ENCODE measurements around the gene ISY1. TPM values are rescaled to one million over a fixed set of nuclear protein-coding genes. Genes with fewer than 3 reads are reported as not detected.

ISY1 gene
- total RNA-seq = 42.2 and 49.6 TPM in 2 replicates
- 34.9 TPM for total RNA-seq (2013)
- 20.1 and 26.4 TPM in 2 replicates for polyA plus RNA-seq
- 6.2 and 14.9 TPM in 2 replicates for polyA minus RNA-seq

DNA sequence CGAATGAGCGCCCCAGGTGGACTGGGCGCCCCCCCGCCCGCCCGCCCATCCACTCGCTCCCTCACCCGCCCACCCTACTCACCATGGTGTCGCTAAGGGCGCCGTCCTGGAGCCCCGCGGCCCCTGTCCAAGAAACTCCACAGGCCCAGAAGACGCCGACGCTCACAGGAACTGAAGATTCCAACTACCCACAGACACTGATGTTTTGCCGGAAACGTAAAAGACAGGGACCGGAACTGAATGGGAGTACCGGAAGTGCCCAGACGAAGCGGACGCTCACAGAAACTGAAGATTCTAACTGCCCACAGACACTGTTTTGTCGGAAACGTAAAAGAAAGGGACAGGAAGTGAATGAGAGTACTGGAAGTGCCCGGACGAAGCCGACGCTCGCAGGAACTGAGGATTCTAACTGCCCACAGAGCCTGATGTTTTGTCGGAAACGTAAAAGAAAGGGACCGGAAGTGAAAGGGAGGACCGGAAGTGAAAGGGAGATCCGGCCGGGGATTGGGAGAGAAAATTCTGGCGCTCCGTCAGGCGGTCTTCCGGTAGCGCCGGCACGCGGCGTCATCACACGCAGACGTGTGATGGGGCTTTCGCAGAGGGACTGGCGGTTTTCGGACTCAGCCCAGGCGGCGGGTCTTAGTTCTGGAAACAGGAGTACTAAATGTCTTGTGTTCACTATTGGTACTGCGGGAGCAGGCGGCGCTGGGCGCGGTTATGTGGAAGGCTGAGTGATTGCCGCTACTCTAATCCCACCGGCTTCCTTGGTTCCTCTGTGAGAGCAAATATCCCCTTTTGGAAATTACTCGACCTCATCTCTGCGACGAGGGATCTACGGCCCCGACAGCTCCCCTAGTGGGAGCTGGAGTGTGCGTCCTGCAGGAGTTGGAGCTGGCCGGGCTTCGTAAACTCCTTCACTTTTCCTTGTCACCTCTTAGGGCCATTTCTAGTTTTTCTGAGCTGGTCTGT, at the start of gene ISY1:
ISY1 (minus strand) TSS at position 173 of the 969 bp plus-strand sequence; CDS start at position 85, 88 bp downstream.
- POLR2A ChIA-PET = interaction anchor here (0.6 to 1.9 kb wide), 6 partner anchors 21 to 155 kb away, joined by 3 to 5 read pairs (median 3); partner anchors contain the start of genes CNBP and RAB43
- no peaks in the 10 kb centered on the region for H3K9me3 Mint-ChIP-seq (ENCODE audit: insufficient read depth)
- TF ChIP-seq, protein P1, sequence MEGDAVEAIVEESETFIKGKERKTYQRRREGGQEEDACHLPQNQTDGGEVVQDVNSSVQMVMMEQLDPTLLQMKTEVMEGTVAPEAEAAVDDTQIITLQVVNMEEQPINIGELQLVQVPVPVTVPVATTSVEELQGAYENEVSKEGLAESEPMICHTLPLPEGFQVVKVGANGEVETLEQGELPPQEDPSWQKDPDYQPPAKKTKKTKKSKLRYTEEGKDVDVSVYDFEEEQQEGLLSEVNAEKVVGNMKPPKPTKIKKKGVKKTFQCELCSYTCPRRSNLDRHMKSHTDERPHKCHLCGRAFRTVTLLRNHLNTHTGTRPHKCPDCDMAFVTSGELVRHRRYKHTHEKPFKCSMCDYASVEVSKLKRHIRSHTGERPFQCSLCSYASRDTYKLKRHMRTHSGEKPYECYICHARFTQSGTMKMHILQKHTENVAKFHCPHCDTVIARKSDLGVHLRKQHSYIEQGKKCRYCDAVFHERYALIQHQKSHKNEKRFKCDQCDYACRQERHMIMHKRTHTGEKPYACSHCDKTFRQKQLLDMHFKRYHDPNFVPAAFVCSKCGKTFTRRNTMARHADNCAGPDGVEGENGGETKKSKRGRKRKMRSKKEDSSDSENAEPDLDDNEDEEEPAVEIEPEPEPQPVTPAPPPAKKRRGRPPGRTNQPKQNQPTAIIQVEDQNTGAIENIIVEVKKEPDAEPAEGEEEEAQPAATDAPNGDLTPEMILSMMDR (IDR thresholded peaks at IDR 0.05) = peak; percentile 83
- TF ChIP-seq EZH2 (IDR thresholded peaks at IDR 0.05; ENCODE audit: borderline replicate concordance, insufficient read depth, low read depth, low read length, poor library complexity, severe bottlenecking) = no peak
- H3K4me1 Mint-ChIP-seq = peaks cover 40% of the 10 kb centered on the region
- peak within 1 kb of the TSS; percentile 98 for H3K9ac ChIP-seq (ENCODE audit: low read length)
- H3K27ac ChIP-seq (ENCODE audit: low read length in 2 of 2) = peak within 1 kb of the TSS; percentile 92 to 99
- peaks cover 0 to 28% of the 10 kb centered on the region in 2 experiments for H3K36me3 ChIP-seq (replicated peaks in 1 of 2; ENCODE audit: control extremely low read depth in 1 of 2, control insufficient read depth in 1 of 2, extremely low read depth in 1 of 2, insufficient read depth in 2 of 2, low read length in 1 of 2)
- H3K9me3 ChIP-seq (ENCODE audit: control extremely low read depth in 1 of 3, control insufficient read depth in 2 of 3, insufficient read depth in 1 of 3, low read length in 2 of 3) = no peaks in the 10 kb centered on the region
- H3K4me1 ChIP-seq (ENCODE audit: control insufficient read depth in 2 of 2, insufficient read depth in 2 of 2, low read length in 2 of 2) = peaks cover 18 to 24% of the 10 kb centered on the region in 2 donors
- H3K4me2 ChIP-seq (replicated peaks; ENCODE audit: low read depth, low read length, poor library complexity, severe bottlenecking) = peak within 1 kb of the TSS; percentile 83
- ATAC-seq (ENCODE audit: low read depth) (peak; percentile 85), DNase-seq (peak; percentile 97)
- WGBS (ENCODE audit: insufficient coverage) = under 1% methylated on average over 54 of the region's 67 CpGs
- H3K27me3 Mint-ChIP-seq = no peaks in the 10 kb centered on the region
- peak within 1 kb of the TSS; percentile 91 for H2AFZ ChIP-seq (ENCODE audit: insufficient read depth, low read depth, low read length, poor library complexity, severe bottlenecking)
- CTCF ChIA-PET = interaction anchor here (0.6 to 3.1 kb wide), 21 partner anchors 11 to 279 kb away, joined by 3 to 70 read pairs (median 4); partner anchors contain the start of genes CNBP, COPG1 and IFT122
- peak within 1 kb of the TSS; percentile 100 for H3K27ac Mint-ChIP-seq
- peak within 1 kb of the TSS; percentile 100 for H3K4me3 Mint-ChIP-seq
- H3K27me3 ChIP-seq (replicated peaks in 1 of 4; ENCODE audit: control extremely low read depth in 1 of 4, control insufficient read depth in 3 of 4, insufficient read depth in 4 of 4, low read length in 3 of 4) = no peaks in the 10 kb centered on the region
- intact Hi-C loops (cut with micrococcal nuclease) = loop anchor here (1.0 kb wide), 9 partner anchors 22 to 238 kb away; partner anchors contain the start of genes CNBP, COPG1 and HMCES
- H3K79me2 ChIP-seq (ENCODE audit: control insufficient read depth, insufficient read depth, low read length) = peaks cover 19% of the 10 kb centered on the region
- H4K20me1 ChIP-seq (ENCODE audit: control insufficient read depth, insufficient read depth, low read length, poor library complexity, severe bottlenecking) = peaks cover 7% of the 10 kb centered on the region
- peak within 1 kb of the TSS; percentile 73 to 99 (median 83) for H3K4me3 ChIP-seq (ENCODE audit: control extremely low read depth in 1 of 5, extremely low read depth in 1 of 5, insufficient read depth in 1 of 5, low read depth in 2 of 5, low read length in 4 of 5)

All from B cell (primary cell).